DOHH2 (cell line): Measurements from ENCODE around the gene PPM1F.

ENCODE experiments used
- CTCF ChIP-seq: fragments of 200-600 bp; sonication (generic); IDR thresholded peaks from one replicate; pipeline ENCODE4 v1.5.1; 2014; ENCODE audit warnings: antibody characterized with exemption, mild to moderate bottlenecking, low read depth, low read length; ENCODE audit not compliant: poor library complexity, severe bottlenecking
- EZH2phosphoT487 ChIP-seq: fragments of 200-600 bp; sonication (generic); IDR thresholded peaks from 2 replicates; pipeline ENCODE4 v1.6.1; 2017; ENCODE audit warnings: borderline replicate concordance, mild to moderate bottlenecking, antibody characterized with exemption, low read length, moderate library complexity, mixed read lengths

GRCh38 chr22:21967693-21968271 lies 15.1 kb upstream of the PPM1F start:
- no peak for TF ChIP-seq CTCF
- TF ChIP-seq EZH2phosphoT487, result no peak
